Measurements from ENCODE around the gene USP16.
"Not testable (repeated sequence)": the region's sequence is repeated elsewhere in the genome, so short reads cannot be mapped to it uniquely, and the experiment has no call there.

Gene USP16

GRCh38 chr21:29024474-29025327 is at the start of gene USP16:
USP16 (plus strand) TSS chr21:29024668; CDS start chr21:29027914, 3,246 bp downstream.
- peak; percentile 94 for DNase-seq

- no peak for DNase-seq
Measured at GRCh38 chr21:28975397-28975796, 49.1 kb upstream of the USP16 start.

- DNase-seq, result no peak
Measured at GRCh38 chr21:28979092-28979491, 45.4 kb upstream of the USP16 start.

GRCh38 chr21:28982637-28983036 is 41.8 kb upstream of the USP16 start:
- no peak for DNase-seq

GRCh38 chr21:28986677-28987076 is 37.8 kb upstream of the USP16 start:
- no peak for DNase-seq

- not testable (repeated sequence) for DNase-seq
Measured at GRCh38 chr21:28988146-28988545, 36.3 kb upstream of the USP16 start.

- no peak for DNase-seq
Measured at GRCh38 chr21:28991861-28992525, 32.5 kb upstream of the USP16 start.

GRCh38 chr21:28992526-28993292 is 31.8 kb upstream of the USP16 start, which contains the start of gene LTN1:
LTN1 (minus strand) TSS chr21:28992877; CDS start chr21:28992805, 72 bp downstream.
- peak; percentile 96 for DNase-seq

- no peak for DNase-seq
Measured at GRCh38 chr21:28993293-28993629, 31.2 kb upstream of the USP16 start.

- DNase-seq, result peak; percentile 94
Measured at GRCh38 chr21:29002442-29003144, 21.9 kb upstream of the USP16 start.

GRCh38 chr21:29005696-29006095 is 18.8 kb upstream of the USP16 start:
- no peak for DNase-seq

GRCh38 chr21:29007135-29007534 is 17.3 kb upstream of the USP16 start:
- DNase-seq, result no peak

GRCh38 chr21:29007810-29008209 is 16.7 kb upstream of the USP16 start:
- DNase-seq, result no peak

GRCh38 chr21:29008367-29008766 is 16.1 kb upstream of the USP16 start:
- no peak for DNase-seq

GRCh38 chr21:29011236-29011635 is 13.2 kb upstream of the USP16 start:
- not testable (repeated sequence) for DNase-seq

GRCh38 chr21:29017639-29018237 is 6.7 kb upstream of the USP16 start:
- DNase-seq, result no peak

GRCh38 chr21:29018540-29018939 is 5.9 kb upstream of the USP16 start:
- no peak for DNase-seq

- no peak for DNase-seq
Measured at GRCh38 chr21:29022166-29022565, 2.3 kb upstream of the USP16 start.

GRCh38 chr21:29025328-29025713 is 853 bp downstream of the USP16 start:
- DNase-seq, result no peak

- no peak for DNase-seq
Measured at GRCh38 chr21:29029524-29029923, 5.1 kb downstream of the USP16 start.

GRCh38 chr21:29030909-29031308 is 6.4 kb downstream of the USP16 start:
- DNase-seq, result no peak

- DNase-seq, result no peak
Measured at GRCh38 chr21:29033301-29033700, 8.8 kb downstream of the USP16 start.

Measured in SHP77 treated with DMSO at 0.1 percent for 48 hours (cell line).